Tibial artery (tissue), 4 donors: ENCODE results near the gene COX7C.
A peak's percentile ranks its signal among the peaks of the same experiment; 100 is the strongest.
"Not testable (repeated sequence)": the region's sequence is repeated elsewhere in the genome, so short reads cannot be mapped to it uniquely, and the experiment has no call there.

Source experiments
- DNase-seq, 2 donors: peaks; one replicate each; pipeline ENCODE4 v3.0.0-alpha.2; 2019
- H3K27ac ChIP-seq, 2 donors: fragments of 200-600 bp; sonication (generic) in 1 of 2; 1 replicate in 1 of 2; 2 replicates in 1 of 2; pipeline ENCODE4 v1.5.1; 2018 to 2019; ENCODE audit warnings: mild to moderate bottlenecking in 1 of 2
- H3K27me3 ChIP-seq, 2 donors: fragments of 200-600 bp; sonication (generic) in 1 of 2; one replicate each; pipeline versions ENCODE4 v1.5.1 to v1.6.0; 2016 to 2019
- H3K36me3 ChIP-seq, 3 donors: fragments of 200-600 bp; sonication (generic) in 2 of 3; one replicate each; pipeline ENCODE4 v1.5.1; 2016 to 2019; ENCODE audit warnings: mild to moderate bottlenecking in 2 of 3
- H3K4me1 ChIP-seq, 4 donors: fragments of 200-600 bp; sonication (generic) in 2 of 4; 1 replicate in 3 of 4; 2 replicates in 1 of 4; pipeline ENCODE4 v1.5.1; 2016 to 2019
- H3K4me3 ChIP-seq, 2 donors: fragments of 200-600 bp; sonication (generic) in 1 of 2; 1 replicate in 1 of 2; 2 replicates in 1 of 2; pipeline ENCODE4 v1.5.1; 2018 to 2019; ENCODE audit warnings: mild to moderate bottlenecking in 2 of 2
- H3K9me3 ChIP-seq, 3 donors: fragments of 200-600 bp; sonication (generic) in 1 of 3; one replicate each; pipeline ENCODE4 v1.5.1; 2016 to 2019
- CTCF ChIP-seq, 2 experiments: fragments of 200-600 bp in 1 of 2; fragments of 450-650 bp in 1 of 2; IDR thresholded peaks; one replicate each; pipeline ENCODE4 v1.5.1; 2017 to 2019; ENCODE audit warnings: antibody characterized with exemption in 2 of 2, mild to moderate bottlenecking in 1 of 2, moderate library complexity in 1 of 2
- intact Hi-C: fragments of 100-400 bp; cut with DNase I; formaldehyde crosslinking; loops from one replicate; pipeline ENCODE4 v1.15.0; 2023; ENCODE audit warnings: low total_unique reads

COX7C gene

GRCh38 chr5:86617756-86618576 is at the start of gene COX7C:
Gene COX7C, plus strand, starts transcription at chr5:86617941. Its CDS starts 115 bp downstream, at chr5:86618056.
- Histone ChIP-seq H3K36me3 (peaks cover 26 to 36% (median 31%) of the 10 kb centered on the region in 3 donors), H3K4me3 (peak within 1 kb of the TSS; percentile 88 to 96), H3K4me1 (peaks cover 0 to 17% (median 7%) of the 10 kb centered on the region in 4 donors), H3K27me3 (no peaks in the 10 kb centered on the region), H3K9me3 (no peaks in the 10 kb centered on the region), H3K27ac (peak within 1 kb of the TSS; percentile 85 to 89)
- TF ChIP-seq CTCF (IDR thresholded peaks at IDR 0.05): no peak
- intact Hi-C loops: no loop called here
- peak; percentile 92 to 94 for DNase-seq

GRCh38 chr5:86569522-86570426 is 48.0 kb upstream of the COX7C start:
- H3K4me1 ChIP-seq, H3K4me3 ChIP-seq, DNase-seq, intact Hi-C loops, H3K27ac ChIP-seq, H3K36me3 ChIP-seq, H3K27me3 ChIP-seq, H3K9me3 ChIP-seq: not testable (repeated sequence)

- H3K9me3 ChIP-seq: no peaks in the 10 kb centered on the region
- no peak for DNase-seq
- no peak overlapping the region for H3K4me3 ChIP-seq
- no peaks in the 10 kb centered on the region for H3K36me3 ChIP-seq
- H3K27ac ChIP-seq: no peak overlapping the region
- intact Hi-C loops: no loop called here
- no peaks in the 10 kb centered on the region for H3K4me1 ChIP-seq
- H3K27me3 ChIP-seq: no peaks in the 10 kb centered on the region
- TF ChIP-seq CTCF (IDR thresholded peaks at IDR 0.05): no peak
These were observed 47.2 kb upstream of the COX7C start for GRCh38 chr5:86570427-86571083.

GRCh38 chr5:86571109-86571508 is 46.6 kb upstream of the COX7C start:
- intact Hi-C loops, H3K4me1 ChIP-seq, H3K9me3 ChIP-seq, H3K27me3 ChIP-seq, H3K36me3 ChIP-seq, H3K27ac ChIP-seq, DNase-seq, H3K4me3 ChIP-seq: not testable (repeated sequence)

GRCh38 chr5:86572825-86573517 is 44.8 kb upstream of the COX7C start:
- H3K27me3 ChIP-seq: no peaks in the 10 kb centered on the region
- no peak overlapping the region for H3K4me3 ChIP-seq
- intact Hi-C loops: no loop called here

More at GRCh38 chr5:86572825-86573517, 44.8 kb upstream of the COX7C start:
- no peak for DNase-seq
- Histone ChIP-seq H3K4me1 (no peaks in the 10 kb centered on the region), H3K36me3 (no peaks in the 10 kb centered on the region), H3K27ac (no peak overlapping the region), H3K9me3 (no peaks in the 10 kb centered on the region)
- TF ChIP-seq CTCF (IDR thresholded peaks at IDR 0.05): no peak
